Measurements from ENCODE around the gene SEMA4A.

DNA sequence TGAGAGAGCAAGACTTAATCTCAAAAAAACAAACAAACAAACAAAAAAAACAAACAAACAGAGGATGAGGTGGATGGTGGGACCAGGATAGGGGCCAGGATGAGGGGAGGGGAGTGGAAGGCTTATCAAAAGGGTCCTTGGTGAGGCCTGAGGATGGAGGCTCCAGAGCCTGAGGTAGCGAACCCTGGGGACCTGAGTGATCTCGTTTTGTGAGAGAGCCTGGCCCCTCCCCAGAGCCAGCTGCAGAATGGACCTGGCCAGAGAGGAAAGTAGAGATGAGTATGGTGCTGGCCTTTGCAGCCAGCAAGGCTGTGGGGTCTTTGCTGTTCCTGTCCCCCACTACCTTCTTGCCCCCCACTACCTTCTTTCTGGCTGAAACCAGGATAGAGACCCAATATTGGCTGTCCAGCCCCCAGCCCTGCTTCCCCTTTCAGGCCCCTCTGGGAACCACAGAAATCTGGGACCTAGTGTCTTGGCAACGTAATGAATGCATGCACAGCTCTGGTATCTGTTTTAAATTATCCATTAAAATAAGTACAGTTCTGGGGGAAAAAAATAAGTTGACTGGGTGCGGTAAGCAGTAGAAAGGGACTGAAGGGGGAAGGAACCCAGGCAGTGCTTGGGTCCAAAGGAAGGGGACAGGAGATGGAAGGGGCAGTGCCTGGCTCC, 40.0 kb upstream of the SEMA4A start:
- TF ChIP-seq CTCF (conservative IDR thresholded peaks at IDR 0.05; ENCODE audit: low read length) (no peak), EZH2phosphoT487 (IDR thresholded peaks at IDR 0.05; ENCODE audit: borderline replicate concordance) (no peak)

Measured in Loucy (cell line).